K562 (cell line): ENCODE data around the gene SMAD3. TPM values are rescaled to one million over a fixed set of nuclear protein-coding genes. Genes with fewer than 3 reads are reported as not detected.

Experiments used
- ARID2 ChIP-seq: fragments of 450-650 bp; IDR thresholded peaks from 2 replicates; pipeline ENCODE4 v1.6.1; 2017; ENCODE audit warnings: antibody characterized with exemption, mild to moderate bottlenecking
- CBX2 ChIP-seq: fragments of 200-600 bp; sonication (generic); IDR thresholded peaks from one replicate; pipeline ENCODE4 v1.6.1; 2012; ENCODE audit warnings: mild to moderate bottlenecking, low read length, inconsistent platforms; ENCODE audit not compliant: insufficient read depth, poor library complexity, severe bottlenecking
- CHD4 ChIP-seq: fragments of 200-600 bp; sonication (generic); IDR thresholded peaks from 3 replicates; pipeline ENCODE4 v1.6.1; 2012; ENCODE audit warnings: low read depth, mild to moderate bottlenecking, mixed read lengths, low read length, inconsistent platforms; ENCODE audit not compliant: insufficient read depth, insufficient replicate concordance, poor library complexity, severe bottlenecking
- EGR1 ChIP-seq: fragments of 450-650 bp; conservative IDR thresholded peaks from 2 replicates; pipeline ENCODE4 v1.6.1; 2017; ENCODE audit warnings: mild to moderate bottlenecking
- KAT7 ChIP-seq: sonication (generic); formaldehyde crosslinking; IDR thresholded peaks from 2 replicates; pipeline ENCODE4 v1.8.0; 2022; ENCODE audit warnings: missing genetic modification reagents, mild to moderate bottlenecking, borderline replicate concordance
- NELFE ChIP-seq: IDR thresholded peaks from 2 replicates; pipeline ENCODE4 v1.6.1; 2011; ENCODE audit warnings: mild to moderate bottlenecking; ENCODE audit not compliant: insufficient read depth, insufficient read length
- NFATC3 ChIP-seq: fragments of 450-650 bp; IDR thresholded peaks from 2 replicates; pipeline ENCODE4 v1.6.1; 2017; ENCODE audit warnings: mild to moderate bottlenecking
- NFIC ChIP-seq: fragments of 450-650 bp; IDR thresholded peaks from 2 replicates; pipeline ENCODE4 v1.6.1; 2017; ENCODE audit warnings: mild to moderate bottlenecking, inconsistent platforms
- NKRF ChIP-seq: fragments of 450-650 bp; IDR thresholded peaks from 2 replicates; pipeline ENCODE4 v1.6.1; 2016; ENCODE audit warnings: borderline replicate concordance
- POLR2H ChIP-seq: IDR thresholded peaks from 2 replicates; pipeline ENCODE4 v1.6.1; 2016; ENCODE audit warnings: missing genetic modification characterization, low read depth, mild to moderate bottlenecking, control low read depth, missing compliant biosample characterization, moderate library complexity
- SUPT5H ChIP-seq: fragments of 450-650 bp; IDR thresholded peaks from 2 replicates; pipeline ENCODE4 v1.6.1; 2016
- TSC22D4 ChIP-seq: fragments of 450-650 bp; IDR thresholded peaks from 2 replicates; pipeline ENCODE4 v1.6.1; 2016; ENCODE audit warnings: missing genetic modification characterization, missing biosample characterization, control low read depth
- USF1 ChIP-seq: sonication (generic); formaldehyde crosslinking; IDR thresholded peaks from 2 replicates; pipeline ENCODE4 v1.9.0; 2022; ENCODE audit warnings: mild to moderate bottlenecking, missing genetic modification reagents
- ZKSCAN8 ChIP-seq: fragments of 200-800 bp; sonication (Bioruptor generic); IDR thresholded peaks from 2 replicates; pipeline ENCODE4 v1.6.1; 2016; ENCODE audit warnings: missing genetic modification characterization, missing compliant biosample characterization
- ZNF174 ChIP-seq: fragments of 250-450 bp; sonication (Bioruptor Pico); IDR thresholded peaks from 2 replicates; pipeline ENCODE4 v1.4.0; 2020; ENCODE audit warnings: mild to moderate bottlenecking
- ZNF197 ChIP-seq: fragments of 200-800 bp; sonication (Bioruptor generic); IDR thresholded peaks from 2 replicates; pipeline ENCODE4 v1.6.1; 2016; ENCODE audit warnings: low read depth, missing genetic modification characterization, missing compliant biosample characterization
- ZNF398 ChIP-seq: fragments of 250-450 bp; sonication (Bioruptor Pico); IDR thresholded peaks from 2 replicates; pipeline ENCODE4 v1.8.0; 2021; ENCODE audit warnings: moderate library complexity, mild to moderate bottlenecking, inconsistent platforms
- ZNF445 ChIP-seq: fragments of 250-450 bp; sonication (Bioruptor Pico); IDR thresholded peaks from 2 replicates; pipeline ENCODE4 v1.4.0; 2020; ENCODE audit warnings: low read depth, mild to moderate bottlenecking, moderate library complexity
- ZNF511 ChIP-seq: sonication (generic); formaldehyde crosslinking; IDR thresholded peaks from 2 replicates; pipeline ENCODE4 v1.8.0; 2022; ENCODE audit warnings: mild to moderate bottlenecking, missing genetic modification reagents
- ZNF512 ChIP-seq: IDR thresholded peaks from 2 replicates; pipeline ENCODE4 v1.6.1; 2016; ENCODE audit warnings: missing genetic modification characterization, missing compliant biosample characterization
- ZNF586 ChIP-seq: fragments of 450-650 bp; formaldehyde crosslinking; conservative IDR thresholded peaks from 2 replicates; pipeline ENCODE4 v1.4.0; 2020; ENCODE audit warnings: mild to moderate bottlenecking, moderate library complexity
- polyA plus RNA-seq, 8 experiments: library from polyadenylated mRNA; depleted of rRNA in 4 of 8; stranded (reverse) in 5 of 8; unstranded in 3 of 8; fragments of >200 nt; fragmentation: Nextera tagmentation in 2 of 8; fragmentation: Illumina TruSeq in 1 of 8; extraction: Ambion mirVana in 2 of 8; extraction: Trizol in 1 of 8; gene quantifications; 2 replicates each; pipeline versions ENCODE4 v1.2.1 to v1.2.3, GENCODE V29; 2011 to 2014; ENCODE audit warnings: inconsistent platforms in 1 of 8, missing spikeins in 1 of 8
- total RNA-seq, 7 experiments: library from RNA; depleted of rRNA in 6 of 7; stranded (reverse); fragments of >200 nt in 6 of 7; fragmentation: Illumina TruSeq in 2 of 7; extraction: Trizol in 2 of 7; gene quantifications; 2 replicates each; pipeline versions ENCODE4 v1.2.1 to v1.2.3, GENCODE V29; 2011 to 2021; ENCODE audit warnings: low replicate concordance in 1 of 7

The SMAD3 gene
- total and polyA plus RNA-seq, 9 of the 15 experiments (the other 6 are each of a cell fraction or from before 2014, with no cell fraction given): 4.3 to 39.2 (median 11.1) TPM

- TF ChIP-seq CHD4: no peak
- peak; percentile 78; the same call in 1 of the 2 replicates for TF ChIP-seq KAT7 (CRISPR knock-in tag)
- no peak for TF ChIP-seq POLR2H (tag)
- TF ChIP-seq USF1 (CRISPR knock-in tag): no peak
- no peak for TF ChIP-seq ZNF445 (CRISPR knock-in tag)
- no peak for TF ChIP-seq ZNF512
- no peak for TF ChIP-seq ZNF511
- no peak for TF ChIP-seq ZNF197 (CRISPR knock-in tag)
- no peak for TF ChIP-seq NKRF
- no peak for TF ChIP-seq ZKSCAN8 (CRISPR knock-in tag)
- no peak for TF ChIP-seq ZNF586 (CRISPR knock-in tag)
- TF ChIP-seq NFATC3: no peak
- peak; percentile 71 for TF ChIP-seq SUPT5H
- peak; percentile 72 for TF ChIP-seq EGR1
- TF ChIP-seq TSC22D4 (tag): no peak
- no peak for TF ChIP-seq NFIC
- no peak for TF ChIP-seq CBX2
- no peak for TF ChIP-seq ARID2
- TF ChIP-seq ZNF174 (CRISPR knock-in tag): no peak
- no peak for TF ChIP-seq ZNF398
- TF ChIP-seq NELFE: no peak
Measured at GRCh38 chr15:67063689-67064606, 1.5 kb upstream of the SMAD3 start (continued).
